NCI-H526 (cell line): ENCODE results near the gene NAB2.
"Not testable (repeated sequence)": the region's sequence is repeated elsewhere in the genome, so short reads cannot be mapped to it uniquely, and the experiment has no call there.

ENCODE experiments used
- DNase-seq, 2 experiments: peaks; one replicate each; lab custom pipeline; 2025; lab: John Stamatoyannopoulos, UW

Gene NAB2

DNA sequence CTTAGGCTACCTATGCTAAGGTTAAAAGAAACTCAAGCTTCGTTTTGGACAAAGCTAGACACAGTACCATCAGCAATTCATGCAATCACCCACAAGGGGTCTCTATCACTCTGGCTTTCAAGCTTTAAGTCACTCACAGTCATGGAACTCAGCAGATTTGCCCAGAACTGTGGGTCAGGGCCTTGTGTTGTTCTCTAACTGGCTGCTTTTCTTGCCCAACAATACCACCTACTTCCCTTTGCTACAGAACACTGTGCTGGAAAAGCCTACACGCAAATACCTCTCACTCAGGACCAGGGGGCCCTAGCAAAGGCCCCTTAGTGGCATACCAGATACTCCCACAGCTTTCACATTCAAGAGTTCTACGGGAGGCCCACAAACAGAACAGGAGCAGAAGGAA, 19.4 kb upstream of the NAB2 start:
- peak; percentile 52 to 86 for DNase-seq

DNA sequence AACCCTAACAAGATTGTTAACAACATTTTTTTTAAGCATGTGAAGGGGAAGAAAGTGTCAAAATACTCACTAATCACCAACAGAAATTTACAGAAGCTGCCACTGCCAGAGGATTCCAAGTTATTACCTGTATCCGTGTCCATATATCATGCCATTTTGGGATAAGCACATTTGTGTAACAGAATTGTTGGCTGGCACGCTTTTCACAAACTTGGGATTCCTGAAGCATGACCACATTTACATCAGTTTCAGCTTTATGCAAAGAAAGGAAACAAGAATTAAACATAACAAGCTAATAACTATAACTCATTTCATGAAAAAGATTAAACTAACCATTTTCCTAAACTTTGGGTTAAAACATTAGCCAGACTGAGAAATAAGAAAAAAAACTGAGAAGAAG, 16.3 kb upstream of the NAB2 start:
- DNase-seq, result peak; percentile 30 to 45

DNA sequence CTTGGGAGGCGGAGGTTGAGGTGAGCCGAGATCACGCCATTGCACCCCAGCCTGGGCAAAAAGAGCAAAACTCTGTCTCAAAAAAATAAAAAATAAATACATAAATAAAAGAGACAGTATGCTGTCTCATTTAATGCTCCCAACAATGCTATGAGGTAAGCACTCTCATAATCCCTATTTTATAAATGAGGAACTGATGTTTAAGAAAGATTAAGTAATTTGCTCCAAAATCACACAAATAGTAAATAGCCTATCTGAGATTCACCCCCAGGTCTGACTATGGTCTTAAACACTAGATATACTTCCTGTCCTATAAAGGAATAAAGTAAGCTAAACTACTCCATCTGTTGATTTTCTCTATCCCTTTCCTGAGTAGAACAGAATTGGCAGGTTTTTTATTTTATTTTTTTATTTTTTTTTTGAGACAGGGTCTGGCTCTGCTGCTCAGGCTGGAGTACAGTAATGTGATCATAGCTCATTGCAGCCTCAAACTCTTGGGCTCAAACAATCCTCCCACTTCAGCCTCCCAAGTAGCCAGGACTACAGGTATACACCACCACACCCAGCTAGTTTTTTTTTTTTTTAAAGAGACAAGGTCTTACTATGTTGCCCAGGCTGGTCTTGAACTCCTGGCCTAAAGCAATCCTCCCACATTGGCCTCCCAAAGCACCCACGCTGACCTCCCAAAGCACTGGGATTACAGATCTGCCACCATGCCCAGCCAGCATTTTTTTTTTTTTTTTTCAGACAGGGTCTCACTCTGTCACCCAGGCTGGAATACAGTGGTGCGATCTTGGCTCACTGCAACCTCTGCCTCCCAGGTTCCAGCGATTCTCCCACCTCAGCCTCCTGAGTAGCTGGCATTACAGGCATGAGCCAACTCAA, 15.1 kb upstream of the NAB2 start:
- DNase-seq, result not testable (repeated sequence)

DNA sequence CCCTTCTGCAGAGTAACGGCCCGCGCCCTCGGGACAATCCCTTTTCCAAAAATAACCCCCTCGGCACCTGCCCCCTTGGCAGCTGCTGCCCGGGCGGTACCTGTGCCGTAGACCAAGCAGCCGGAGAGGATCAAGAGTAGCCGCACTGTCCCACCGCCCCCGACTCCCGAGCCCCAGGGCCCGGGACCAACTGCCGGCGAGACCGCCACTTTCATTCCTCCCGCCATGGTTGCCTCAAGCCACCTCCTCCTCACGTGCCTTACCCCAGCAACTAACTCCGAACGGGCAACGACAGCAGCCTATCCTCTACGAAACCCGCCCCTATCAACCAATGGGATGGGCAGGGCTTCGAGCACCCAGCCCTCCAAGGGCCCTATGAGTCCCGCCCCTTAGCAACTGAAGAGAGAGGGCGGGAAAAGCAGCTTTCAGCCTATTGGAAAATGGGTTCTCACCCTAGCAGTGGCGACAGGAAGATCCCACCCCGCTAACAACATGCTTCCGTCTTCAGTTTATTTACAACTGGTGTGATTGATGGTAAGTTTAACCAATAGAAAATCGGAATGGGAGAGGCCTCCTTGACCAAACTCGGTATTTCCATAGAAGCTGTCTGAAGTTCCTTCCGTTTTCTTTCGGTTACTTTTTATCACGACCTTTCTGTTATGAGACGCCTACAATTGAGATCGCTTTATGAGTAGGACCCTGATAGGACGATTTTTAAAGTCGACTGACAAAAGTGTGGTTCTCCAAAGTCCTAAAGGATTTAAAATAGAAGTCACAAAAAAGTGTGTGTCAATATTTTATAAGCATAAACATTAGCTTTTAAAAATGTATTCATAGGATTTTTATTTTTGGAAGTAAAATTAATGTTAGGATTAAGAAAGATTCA, 10.2 kb upstream of the NAB2 start, which contains the start of gene NEMP1:
NEMP1 (minus strand) TSS at position 273 of the 886 bp plus-strand sequence; CDS start at position 227, 46 bp downstream.
- peak; percentile 99 to 100 for DNase-seq

DNA sequence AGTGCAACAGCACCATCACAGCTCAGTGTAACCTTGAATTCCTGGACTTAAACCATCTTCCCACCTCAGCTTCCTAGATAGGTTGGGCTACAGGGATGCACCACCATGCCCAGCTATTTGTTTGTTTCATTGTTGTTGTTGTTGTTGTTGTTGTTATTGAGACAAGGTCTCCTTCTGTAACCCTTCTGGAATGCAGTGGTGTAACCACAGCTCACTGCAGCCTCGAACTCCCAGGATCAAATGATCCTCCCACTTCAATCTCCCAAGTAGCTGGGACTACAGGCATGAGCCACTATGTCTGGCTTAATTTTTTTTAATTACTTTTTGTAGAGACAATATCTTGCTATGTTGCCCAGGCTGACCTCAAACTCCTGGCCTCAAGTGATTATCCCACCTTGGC, 9.1 kb upstream of the NAB2 start:
- DNase-seq, result no peak

DNA sequence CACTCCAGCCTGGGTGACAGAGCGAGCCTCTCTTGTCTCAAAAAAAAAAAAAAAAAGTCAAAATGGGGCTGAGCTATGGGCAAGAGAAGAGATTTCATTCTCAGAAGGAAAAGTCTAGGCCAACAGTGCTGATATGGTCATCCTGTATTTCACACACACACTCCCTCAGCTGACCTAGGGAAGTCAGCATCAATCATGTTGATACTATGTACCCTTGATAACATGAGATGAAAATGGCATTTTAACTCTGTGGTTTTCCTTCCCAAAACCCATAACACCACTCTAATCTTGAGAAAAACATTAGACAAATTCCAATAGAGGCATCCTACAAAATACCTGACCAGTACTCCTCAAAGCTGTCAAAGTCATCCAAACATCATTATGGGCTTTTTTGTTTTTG, 8.1 kb upstream of the NAB2 start:
- DNase-seq, result no peak

DNA sequence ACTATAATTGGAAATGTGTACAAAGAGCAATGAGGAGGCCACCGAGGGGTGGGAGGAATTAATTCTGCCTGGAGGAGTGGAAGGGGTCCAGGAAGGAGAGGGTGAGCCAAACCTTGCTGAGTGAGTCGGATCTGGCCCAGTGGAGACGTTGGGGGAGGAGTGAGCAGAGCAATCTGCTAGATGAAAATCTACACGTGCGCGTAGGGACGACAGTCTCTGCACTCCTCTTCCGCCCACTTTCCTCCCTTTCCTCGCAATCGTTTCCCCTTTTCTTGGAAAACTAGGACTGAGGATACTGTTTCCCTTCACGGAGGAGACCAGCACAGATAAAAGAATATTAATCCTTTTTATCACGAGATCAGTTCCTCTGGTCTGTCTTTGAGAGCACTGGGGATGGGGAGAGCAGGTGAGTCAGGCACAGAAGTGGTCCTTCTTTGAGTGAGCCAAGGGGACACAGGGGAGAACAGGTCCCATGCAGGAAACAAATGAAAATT, 2.9 kb upstream of the NAB2 start:
- peak in 1 of 2 experiments; percentile 8 for DNase-seq

DNA sequence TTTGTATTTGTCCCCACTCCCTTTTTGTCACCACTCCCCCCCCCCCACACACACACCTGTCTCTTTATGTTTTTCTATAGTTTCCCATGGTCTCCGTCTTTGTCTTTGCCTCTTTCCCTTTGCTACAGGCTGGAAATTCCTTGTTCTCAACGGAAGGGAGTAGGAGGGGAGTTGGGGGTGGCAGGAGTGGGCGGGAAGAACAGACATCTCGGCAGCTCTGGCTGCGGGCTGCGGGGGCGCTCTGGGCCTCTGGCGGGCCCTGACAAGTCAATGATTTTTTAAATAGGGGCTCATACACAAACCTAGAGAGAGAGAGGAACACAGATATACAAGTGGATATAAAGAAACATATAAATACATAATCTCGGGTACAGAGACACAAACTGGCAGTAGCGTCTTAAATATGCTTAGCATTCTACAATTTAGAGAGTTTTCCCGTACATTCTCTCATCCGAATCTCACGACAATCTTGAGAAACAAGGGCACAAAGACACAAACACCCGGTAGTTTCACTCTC, 2.4 kb upstream of the NAB2 start:
- DNase-seq, result peak; percentile 43 to 66

DNA sequence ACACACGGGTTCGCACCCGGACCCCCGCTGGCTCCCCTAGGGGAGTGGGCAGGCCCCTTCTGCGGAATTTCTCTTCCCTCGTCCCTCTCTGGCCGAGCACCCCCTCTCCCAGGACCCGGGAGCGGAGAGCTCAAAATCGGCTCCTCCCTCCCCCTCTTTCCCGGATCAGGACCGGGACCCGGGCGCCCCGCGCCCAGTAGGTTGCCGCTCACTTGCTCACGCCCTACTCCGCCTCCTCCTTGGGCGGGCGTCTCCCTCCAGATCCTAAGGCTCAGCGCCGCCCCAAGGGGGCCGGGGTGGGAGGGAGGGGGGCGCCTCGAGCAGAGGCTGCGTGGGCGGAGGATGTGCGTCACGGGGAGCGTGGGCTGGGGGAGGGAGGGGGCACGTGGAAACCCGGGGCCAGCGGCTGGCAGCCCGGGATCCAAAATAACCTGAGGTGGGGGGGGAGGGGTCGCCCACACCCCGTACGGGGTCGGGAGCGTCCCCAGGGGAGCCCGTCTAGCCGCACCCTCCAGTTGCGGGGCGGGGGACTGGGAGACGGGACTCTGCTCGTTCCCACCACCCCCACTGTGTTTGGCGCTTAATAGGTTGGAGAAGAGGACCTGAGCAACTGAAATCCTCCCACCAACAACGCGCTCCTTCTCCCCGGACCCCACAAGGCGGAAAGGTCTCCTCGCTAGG, 1.8 kb upstream of the NAB2 start:
- DNase-seq, result peak; percentile 43 to 63

DNA sequence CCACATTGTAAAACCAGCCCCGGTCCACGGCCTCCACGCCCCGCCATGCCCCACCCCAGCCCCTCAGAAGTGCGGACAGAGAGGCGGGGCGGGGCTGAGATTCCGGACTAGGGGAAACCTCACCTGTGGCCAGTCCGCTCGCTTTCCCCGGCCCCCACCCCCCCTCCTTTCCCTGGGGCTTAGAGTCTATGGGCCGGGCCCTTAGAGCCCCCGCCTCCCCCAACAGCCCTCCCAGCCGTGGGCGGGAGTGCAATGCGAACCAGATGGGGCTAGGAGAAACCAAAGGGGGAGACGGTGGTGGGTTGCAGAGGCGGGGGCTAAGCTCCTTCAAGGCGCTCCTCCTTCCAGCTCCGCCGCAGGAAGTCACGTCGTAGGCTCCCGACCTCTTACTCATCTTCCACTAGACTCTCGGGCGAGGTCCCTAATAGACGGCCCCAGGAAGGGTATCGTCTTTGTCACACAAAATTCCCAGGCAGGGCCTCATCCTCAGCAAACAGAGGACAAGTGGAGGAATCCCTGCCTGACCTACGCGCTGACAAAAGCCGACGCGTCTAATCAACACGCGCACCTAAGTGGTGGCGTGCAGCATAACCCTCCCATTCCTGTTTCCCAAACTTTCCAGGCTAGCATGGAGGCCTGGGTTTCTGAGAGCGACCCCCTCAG, 1.1 kb upstream of the NAB2 start:
- DNase-seq, result peak in 1 of 2 experiments; percentile 77

DNA sequence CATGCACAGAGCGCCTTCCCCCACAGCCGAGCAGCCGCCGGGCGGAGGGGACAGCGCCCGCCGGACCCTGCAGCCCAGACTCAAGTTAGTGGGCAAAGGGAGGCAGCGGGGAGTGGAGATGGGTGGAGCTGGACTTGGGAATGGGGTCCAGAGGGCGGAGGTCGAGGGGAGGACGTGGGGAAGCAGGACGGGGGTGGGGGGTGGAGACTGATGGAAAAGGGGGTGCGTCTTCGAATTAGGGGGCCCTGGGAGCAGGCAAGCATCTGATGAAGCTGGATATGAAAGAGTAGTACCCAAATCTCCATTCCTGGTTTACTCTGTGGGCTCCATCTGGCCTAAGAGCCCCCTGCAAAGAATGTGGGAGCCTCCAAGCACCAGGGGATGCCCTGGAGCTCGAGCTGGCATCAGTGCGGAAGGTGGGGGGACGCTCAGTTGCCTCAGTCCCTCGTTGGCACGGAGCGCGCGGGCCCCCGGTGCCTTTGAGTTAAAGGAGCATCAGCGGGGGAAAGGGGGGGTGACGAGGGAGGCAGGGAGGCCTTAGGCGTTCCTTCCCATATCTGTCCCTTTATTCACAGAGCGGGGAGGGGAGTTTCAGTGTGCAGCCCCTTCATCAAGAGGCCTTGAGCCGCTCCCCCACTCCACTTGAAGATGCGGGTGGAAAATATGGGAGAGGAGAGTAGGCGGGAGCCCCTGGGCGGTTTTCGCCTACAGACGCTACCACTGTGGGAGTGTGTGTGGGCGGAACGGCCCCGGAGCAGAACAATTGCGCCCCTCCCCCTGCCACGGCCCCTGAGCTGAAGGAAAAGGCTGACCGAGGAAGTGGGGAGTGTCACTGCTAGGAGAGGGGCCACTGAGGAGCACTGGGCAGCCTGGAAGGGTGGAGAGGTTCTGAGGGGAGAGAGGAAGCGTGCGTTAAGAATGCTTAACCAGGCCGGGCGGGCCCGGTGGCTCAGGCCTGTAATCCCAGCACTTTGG, 644 bp downstream of the NAB2 start:
- DNase-seq, result peak; percentile 19 to 69

DNA sequence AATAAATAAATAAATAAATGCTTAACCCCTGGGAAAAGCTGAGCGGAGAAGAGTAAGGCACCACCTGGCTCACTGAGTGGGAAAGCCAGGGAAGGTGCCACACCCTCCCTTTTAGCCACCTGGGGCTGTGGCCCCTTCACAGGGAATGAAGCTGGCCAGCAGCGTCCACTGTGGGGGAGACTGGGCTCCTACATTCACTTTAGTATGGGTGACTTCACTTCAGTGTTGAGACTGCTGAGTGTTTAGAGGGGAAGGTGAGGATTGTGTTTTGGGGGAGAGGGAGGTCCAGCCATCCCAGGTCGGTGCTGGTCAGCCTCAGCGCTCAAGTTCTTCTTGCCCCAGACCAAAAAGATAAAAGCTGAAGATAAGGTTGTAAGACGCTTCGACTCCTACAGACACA, 1.6 kb downstream of the NAB2 start:
- DNase-seq, result no peak

DNA sequence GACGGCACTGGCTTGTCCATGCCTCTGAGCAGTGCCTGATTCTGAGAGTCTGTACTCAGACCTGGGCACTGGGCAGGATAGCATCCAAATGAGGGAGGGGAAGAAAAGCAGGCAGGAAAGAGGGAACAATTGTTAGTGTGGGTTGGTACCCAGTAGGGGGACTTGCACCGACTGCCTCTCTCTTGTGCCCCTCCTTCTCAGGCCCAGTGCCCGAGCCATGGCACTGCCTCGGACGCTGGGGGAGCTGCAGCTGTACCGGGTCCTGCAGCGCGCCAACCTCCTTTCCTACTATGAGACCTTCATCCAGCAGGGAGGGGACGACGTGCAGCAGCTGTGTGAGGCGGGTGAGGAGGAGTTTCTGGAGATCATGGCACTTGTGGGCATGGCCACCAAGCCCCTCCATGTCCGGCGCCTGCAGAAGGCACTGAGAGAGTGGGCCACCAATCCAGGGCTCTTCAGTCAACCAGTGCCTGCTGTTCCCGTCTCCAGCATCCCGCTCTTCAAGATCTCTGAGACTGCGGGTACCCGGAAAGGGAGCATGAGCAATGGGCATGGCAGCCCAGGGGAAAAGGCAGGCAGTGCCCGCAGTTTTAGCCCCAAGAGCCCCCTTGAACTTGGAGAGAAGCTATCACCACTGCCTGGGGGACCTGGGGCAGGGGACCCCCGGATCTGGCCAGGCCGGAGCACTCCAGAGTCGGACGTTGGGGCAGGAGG, 2.2 kb downstream of the NAB2 start:
- DNase-seq, result no peak

DNA sequence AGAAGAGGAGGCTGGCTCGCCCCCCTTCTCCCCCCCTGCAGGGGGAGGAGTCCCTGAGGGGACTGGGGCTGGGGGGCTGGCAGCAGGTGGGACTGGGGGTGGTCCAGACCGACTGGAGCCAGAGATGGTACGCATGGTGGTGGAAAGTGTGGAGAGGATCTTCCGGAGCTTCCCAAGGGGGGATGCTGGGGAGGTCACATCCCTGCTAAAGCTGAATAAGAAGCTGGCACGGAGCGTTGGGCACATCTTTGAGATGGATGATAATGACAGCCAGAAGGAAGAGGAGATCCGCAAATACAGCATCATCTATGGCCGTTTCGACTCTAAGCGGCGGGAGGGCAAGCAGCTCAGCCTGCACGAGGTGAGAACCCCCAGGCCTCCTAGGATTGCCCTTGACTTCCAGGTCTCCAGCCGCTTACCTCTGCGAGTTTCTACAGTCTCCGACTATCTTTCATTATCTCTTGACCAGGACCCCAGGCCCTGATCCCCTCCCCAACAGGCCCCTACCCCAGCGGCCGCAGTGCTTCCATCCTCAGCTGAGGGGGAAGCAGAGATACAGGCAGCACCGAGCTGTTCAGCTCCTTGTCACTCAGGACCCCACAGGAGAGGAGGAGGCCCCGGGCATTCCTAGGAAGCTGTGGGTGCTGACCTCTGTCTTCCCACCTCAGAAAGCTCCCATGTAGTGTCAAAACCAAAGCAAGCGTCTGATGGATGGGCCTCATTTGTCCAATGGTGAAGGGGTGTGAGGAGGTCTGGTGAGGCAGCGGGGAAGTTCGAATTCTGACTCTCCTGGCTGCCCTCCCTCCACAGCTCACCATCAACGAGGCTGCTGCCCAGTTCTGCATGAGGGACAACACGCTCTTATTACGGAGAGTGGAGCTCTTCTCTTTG, 3.0 kb downstream of the NAB2 start:
- no peak for DNase-seq

DNA sequence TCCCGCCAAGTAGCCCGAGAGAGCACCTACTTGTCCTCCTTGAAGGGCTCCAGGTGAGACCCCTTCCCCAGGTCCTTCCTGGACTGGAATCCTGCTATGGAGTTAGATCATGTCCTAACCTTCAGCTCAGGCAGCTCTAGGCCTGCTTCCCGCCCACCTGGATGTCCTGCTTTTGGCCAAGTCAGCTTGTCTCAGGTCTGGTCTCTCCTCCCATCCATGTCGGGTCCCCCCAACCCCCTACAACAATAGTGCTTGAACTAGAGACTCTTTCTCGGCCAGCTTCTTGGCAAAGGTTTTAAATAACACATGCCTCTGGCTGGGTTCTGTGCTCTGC, 3.6 kb downstream of the NAB2 start:
- no peak for DNase-seq

DNA sequence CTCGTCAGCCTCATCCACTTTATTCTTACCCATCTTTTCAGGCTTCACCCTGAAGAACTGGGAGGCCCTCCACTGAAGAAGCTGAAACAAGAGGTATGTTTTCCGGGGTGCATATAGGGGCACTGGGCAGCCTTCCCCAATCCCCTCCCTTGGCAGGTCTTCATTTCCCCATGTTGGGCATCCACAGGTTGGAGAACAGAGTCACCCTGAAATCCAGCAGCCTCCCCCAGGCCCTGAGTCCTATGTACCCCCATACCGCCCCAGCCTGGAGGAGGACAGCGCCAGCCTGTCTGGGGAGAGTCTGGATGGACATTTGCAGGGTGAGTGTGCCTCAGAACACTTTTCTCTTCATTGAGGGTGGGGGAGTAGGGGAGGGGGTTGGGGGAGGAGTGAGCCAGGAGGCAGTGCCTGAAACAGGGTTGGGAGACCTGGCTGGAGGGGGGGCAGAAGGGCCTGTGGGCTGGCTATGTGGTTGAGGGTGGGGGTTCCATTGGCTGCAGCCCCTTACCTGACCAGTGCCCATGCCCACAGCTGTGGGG, 4.0 kb downstream of the NAB2 start:
- no peak for DNase-seq

DNA sequence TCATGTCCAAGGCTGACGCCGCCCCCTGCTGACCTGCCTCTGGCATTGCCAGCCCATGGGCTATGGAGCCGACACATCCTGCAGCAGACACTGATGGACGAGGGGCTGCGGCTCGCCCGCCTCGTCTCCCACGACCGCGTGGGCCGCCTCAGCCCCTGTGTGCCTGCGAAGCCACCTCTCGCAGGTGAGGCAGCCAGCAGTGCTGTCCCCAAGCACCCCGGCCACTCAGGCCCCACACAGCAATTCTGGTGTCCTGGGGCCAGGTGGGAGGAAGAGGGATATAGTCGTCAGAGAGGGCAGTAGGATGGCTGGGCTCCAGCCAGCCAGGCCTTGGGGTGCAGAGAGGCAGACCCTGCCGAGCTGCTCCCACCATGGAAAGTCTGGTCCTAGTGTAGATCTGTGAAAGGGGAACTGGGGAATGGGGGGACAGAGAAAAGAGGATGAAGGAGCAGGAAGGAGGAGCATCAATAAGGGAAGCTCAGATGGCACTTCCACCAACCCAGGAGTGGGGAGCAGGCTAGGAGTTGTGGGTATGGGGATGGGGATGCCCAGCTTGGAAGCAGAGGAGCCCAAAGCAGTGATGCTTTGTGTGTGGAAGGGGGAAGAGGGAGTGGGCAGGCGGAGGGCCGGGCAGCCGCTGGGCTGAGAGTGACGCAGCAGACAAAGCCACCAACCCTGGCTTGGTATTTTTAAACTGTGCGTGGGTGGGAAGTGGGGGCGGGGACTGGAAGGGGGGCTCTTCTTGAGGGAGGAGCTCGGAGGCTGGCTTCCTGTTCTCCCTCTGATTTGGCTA, 4.7 kb downstream of the NAB2 start:
- DNase-seq, result peak; percentile 21 to 49
